Progenitor cell of endocrine pancreas (in vitro differentiated cells): ENCODE data around the gene HDLBP. TPM values are rescaled to one million over a fixed set of nuclear protein-coding genes. Genes with fewer than 3 reads are reported as not detected.
"Not testable (repeated sequence)": the region's sequence is repeated elsewhere in the genome, so short reads cannot be mapped to it uniquely, and the experiment has no call there.

Experiments
- DNase-seq: peaks from one replicate; pipeline ENCODE4 v3.0.0; 2021; ENCODE audit warnings: low spot score; ENCODE audit not compliant: unreplicated experiment
- H3K27ac Mint-ChIP-seq: 2 replicates; pipeline ENCODE4 v1.8.0; 2021; ENCODE audit warnings: mild to moderate bottlenecking, moderate library complexity, mixed read lengths
- H3K27me3 Mint-ChIP-seq: 2 replicates; pipeline ENCODE4 v1.8.0; 2021; ENCODE audit warnings: mixed read lengths
- H3K36me3 Mint-ChIP-seq: 2 replicates; pipeline ENCODE4 v1.8.0; 2022; ENCODE audit warnings: mixed read lengths; ENCODE audit not compliant: insufficient read depth
- H3K4me1 Mint-ChIP-seq: 2 replicates; pipeline ENCODE4 v1.8.0; 2021; ENCODE audit warnings: low read depth, mixed read lengths
- H3K4me3 Mint-ChIP-seq: 2 replicates; pipeline ENCODE4 v1.8.0; 2021; ENCODE audit warnings: low read depth, mild to moderate bottlenecking, moderate library complexity, mixed read lengths
- H3K9me3 Mint-ChIP-seq: 2 replicates; pipeline ENCODE4 v1.8.0; 2021; ENCODE audit warnings: low read depth, mixed read lengths
- total RNA-seq: library from RNA; stranded (reverse); gene quantifications from 2 replicates; pipeline ENCODE4 v1.2.1, GENCODE V29; 2021
- TF ChIP-seq, protein P1 (sequence below): fragments of 200-600 bp; sonication (generic); IDR thresholded peaks from one replicate; pipeline ENCODE4 v1.5.0; 2021; ENCODE audit warnings: antibody characterized with exemption, mild to moderate bottlenecking; ENCODE audit not compliant: unreplicated experiment

HDLBP gene
- total RNA-seq, 1 donor from 2014 or later: 388 TPM

GRCh38 chr2:241320394-241320793, 4.9 kb upstream of the HDLBP start:
- H3K27ac Mint-ChIP-seq: peak overlapping the region; percentile 85
- TF ChIP-seq, protein P1, sequence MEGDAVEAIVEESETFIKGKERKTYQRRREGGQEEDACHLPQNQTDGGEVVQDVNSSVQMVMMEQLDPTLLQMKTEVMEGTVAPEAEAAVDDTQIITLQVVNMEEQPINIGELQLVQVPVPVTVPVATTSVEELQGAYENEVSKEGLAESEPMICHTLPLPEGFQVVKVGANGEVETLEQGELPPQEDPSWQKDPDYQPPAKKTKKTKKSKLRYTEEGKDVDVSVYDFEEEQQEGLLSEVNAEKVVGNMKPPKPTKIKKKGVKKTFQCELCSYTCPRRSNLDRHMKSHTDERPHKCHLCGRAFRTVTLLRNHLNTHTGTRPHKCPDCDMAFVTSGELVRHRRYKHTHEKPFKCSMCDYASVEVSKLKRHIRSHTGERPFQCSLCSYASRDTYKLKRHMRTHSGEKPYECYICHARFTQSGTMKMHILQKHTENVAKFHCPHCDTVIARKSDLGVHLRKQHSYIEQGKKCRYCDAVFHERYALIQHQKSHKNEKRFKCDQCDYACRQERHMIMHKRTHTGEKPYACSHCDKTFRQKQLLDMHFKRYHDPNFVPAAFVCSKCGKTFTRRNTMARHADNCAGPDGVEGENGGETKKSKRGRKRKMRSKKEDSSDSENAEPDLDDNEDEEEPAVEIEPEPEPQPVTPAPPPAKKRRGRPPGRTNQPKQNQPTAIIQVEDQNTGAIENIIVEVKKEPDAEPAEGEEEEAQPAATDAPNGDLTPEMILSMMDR: no peak
- H3K4me3 Mint-ChIP-seq: peak overlapping the region; percentile 59
- no peaks in the 10 kb centered on the region for H3K27me3 Mint-ChIP-seq
- peaks cover 9% of the 10 kb centered on the region for H3K36me3 Mint-ChIP-seq
- no peak for DNase-seq
- H3K9me3 Mint-ChIP-seq: no peaks in the 10 kb centered on the region
- H3K4me1 Mint-ChIP-seq: peaks cover 59% of the 10 kb centered on the region

DNA sequence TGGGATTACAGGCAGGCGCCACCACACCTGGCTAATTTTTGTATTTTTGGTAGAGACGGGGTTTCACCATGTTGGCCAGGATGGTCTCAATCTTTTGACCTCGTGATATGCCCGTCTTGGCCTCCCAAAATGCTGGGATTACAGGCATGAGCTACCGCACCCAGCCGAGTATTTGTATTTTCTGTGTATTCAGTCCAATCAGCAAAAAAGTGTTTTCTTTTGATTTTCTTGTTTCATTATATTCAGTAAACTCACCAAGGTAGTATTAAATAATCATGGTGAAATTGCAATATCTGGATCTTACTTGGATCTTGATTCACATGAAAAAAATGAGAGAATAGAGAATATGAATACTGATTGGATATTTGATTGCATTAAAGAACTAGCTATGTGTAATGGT, 3.4 kb upstream of the HDLBP start:
- H3K27me3 Mint-ChIP-seq, DNase-seq, H3K27ac Mint-ChIP-seq, H3K36me3 Mint-ChIP-seq, H3K9me3 Mint-ChIP-seq: not testable (repeated sequence)
- H3K4me3 Mint-ChIP-seq: peak overlapping the region; percentile 92
- peaks cover 56% of the 10 kb centered on the region for H3K4me1 Mint-ChIP-seq

DNA sequence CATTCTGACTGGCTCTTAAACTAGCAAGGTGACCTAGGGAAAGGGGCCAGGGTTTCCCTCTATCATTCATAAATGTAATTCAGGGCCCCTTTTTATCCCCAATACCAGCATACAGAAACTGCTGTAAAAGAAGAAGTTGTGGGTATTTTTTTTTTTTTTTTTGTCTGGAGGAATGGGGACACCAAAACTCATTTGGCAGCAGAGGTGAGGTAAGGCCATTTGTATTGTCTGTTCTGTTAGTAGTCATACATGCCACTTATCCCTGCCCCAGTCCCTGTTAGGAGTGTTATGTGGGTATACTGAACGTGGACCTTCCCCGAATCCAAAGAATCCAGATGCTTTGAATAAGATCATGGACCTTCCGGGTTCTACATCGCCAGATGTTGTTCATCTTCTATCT, 1.9 kb upstream of the HDLBP start:
- H3K4me3 Mint-ChIP-seq: peak overlapping the region; percentile 92
- no peaks in the 10 kb centered on the region for H3K9me3 Mint-ChIP-seq
- H3K4me1 Mint-ChIP-seq: peaks cover 54% of the 10 kb centered on the region
- H3K27ac Mint-ChIP-seq: peak overlapping the region; percentile 99
- TF ChIP-seq, protein P1: no peak
- peaks cover 6% of the 10 kb centered on the region for H3K36me3 Mint-ChIP-seq
- DNase-seq: no peak
- no peaks in the 10 kb centered on the region for H3K27me3 Mint-ChIP-seq

DNA sequence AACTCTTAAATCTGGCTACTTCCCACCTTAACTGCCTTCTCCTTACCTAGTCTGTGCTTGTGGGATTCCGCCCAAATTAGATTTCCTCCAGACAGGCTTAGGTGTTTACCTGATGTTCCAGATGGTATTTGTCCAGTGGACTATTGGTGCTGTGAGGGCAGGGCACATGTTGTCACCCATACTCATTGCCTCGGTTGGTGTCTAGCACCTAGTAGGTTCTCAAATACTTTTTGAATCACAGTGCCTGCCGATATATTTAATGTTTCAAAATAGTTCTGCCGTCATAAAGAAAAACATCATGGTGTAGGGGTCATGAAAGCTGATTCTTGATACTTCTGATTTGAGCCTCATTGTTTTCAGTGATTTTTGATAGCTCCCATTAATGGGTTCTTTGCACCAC, 1.4 kb upstream of the HDLBP start:
- Mint-ChIP-seq H3K36me3 (peaks cover 6% of the 10 kb centered on the region), H3K27ac (peak overlapping the region; percentile 99), H3K4me1 (peaks cover 53% of the 10 kb centered on the region), H3K4me3 (peak overlapping the region; percentile 92), H3K27me3 (no peaks in the 10 kb centered on the region), H3K9me3 (no peaks in the 10 kb centered on the region)
- DNase-seq: no peak
- TF ChIP-seq, protein P1: no peak

DNA sequence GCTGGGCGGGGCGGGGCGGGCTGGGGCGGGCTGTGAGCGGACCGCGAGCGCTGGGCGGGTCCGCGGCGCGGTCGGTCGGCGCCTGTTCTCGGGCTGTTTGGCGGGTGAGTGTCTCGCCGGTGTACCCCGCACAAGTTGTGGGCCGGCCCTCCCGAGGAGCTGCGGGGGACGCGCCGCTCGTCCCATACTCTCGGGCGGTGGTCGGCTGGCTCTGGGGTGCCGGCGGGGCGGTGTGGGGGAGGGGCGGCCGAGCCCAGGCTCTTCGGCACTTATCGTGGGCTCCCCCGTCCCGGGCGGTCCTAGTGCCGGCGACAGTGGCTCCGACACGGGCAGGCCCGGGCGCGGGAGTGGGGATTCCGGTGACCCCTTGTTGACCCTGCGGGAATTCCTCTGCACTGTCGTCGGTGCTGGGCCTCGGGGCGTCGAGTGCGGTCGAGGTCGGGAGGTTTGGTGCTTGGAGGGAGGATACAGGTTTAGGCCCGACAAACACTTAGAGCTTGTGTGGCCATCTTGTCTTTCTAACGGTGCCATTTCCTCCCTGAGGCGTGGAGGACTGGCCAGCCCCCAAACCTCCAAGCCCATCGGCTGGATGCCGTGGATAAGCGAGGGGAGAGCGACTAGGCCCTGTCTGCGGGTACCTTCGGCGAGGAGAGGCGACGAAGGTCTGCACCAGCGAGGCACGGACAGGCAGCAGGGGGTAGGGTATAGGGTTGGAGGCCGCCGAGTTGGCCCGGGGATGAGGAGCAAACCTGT, 583 bp upstream of the HDLBP start, which contains the start of gene SEPTIN2:
Gene SEPTIN2, plus strand, starts transcription at position 47 of the 753 bp plus-strand sequence. CDS start 8,308 bp downstream, outside the sequence.
- Mint-ChIP-seq H3K9me3 (no peaks in the 10 kb centered on the region), H3K36me3 (peaks cover 6% of the 10 kb centered on the region), H3K27me3 (no peaks in the 10 kb centered on the region), H3K4me3 (peak within 1 kb of the TSS; percentile 92), H3K27ac (peak within 1 kb of the TSS; percentile 100), H3K4me1 (peaks cover 45% of the 10 kb centered on the region)
- no peak for DNase-seq
- TF ChIP-seq, protein P1: no peak
